Measurements from ENCODE around the gene NXN. TPM values are rescaled to one million over a fixed set of nuclear protein-coding genes. Genes with fewer than 3 reads are reported as not detected.
A peak's percentile ranks its signal among the peaks of the same experiment; 100 is the strongest.
"Not testable (repeated sequence)": the region's sequence is repeated elsewhere in the genome, so short reads cannot be mapped to it uniquely, and the experiment has no call there.

NXN gene
- total RNA-seq, 8 experiments from 2014 or later: 1.0 to 66.4 (median 22.6) TPM

DNA sequence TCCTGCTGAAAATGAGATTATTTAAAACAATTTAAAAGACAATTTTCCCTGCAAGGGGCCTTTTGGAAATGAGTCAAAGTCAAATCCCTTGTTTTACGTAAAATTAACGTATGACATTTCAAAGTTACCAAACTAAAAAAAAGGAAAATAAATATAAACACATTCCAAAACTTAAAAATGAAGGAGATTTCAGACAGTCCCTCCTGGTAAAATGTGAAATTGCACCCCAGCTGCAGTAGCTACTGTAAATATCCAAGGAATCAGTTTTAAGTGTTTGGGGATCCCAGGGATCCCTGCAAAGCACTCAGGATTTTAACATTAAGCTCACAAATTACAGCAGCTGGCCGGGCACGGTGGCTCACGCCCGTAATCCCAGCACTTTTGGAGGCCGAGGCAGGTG lies 63.3 kb downstream of the NXN start:
- in situ Hi-C loops (cut with MboI; ENCODE audit: low pct_unique_long_range_greater_than_20kb in 2 of 9, low sequenced_read_pairs in 9 of 9, unreplicated experiment in 9 of 9): no loop called here
- H3K4me1 ChIP-seq (replicated peaks in 1 of 2): peaks cover 0 to 7% of the 10 kb centered on the region in 2 donors
- no peak overlapping the region for H3K4me3 ChIP-seq
- ATAC-seq (replicated peaks in 6 of 8): no peak
- 71 to 94% (median 85%) methylated on average over 2 to 6 of the region's 7 CpGs; no CpG with 5 or more reads in 2 of the 10 experiments for WGBS, 10 experiments
- H3K27ac ChIP-seq: peak overlapping the region in 1 of 2 donors; percentile 57

DNA sequence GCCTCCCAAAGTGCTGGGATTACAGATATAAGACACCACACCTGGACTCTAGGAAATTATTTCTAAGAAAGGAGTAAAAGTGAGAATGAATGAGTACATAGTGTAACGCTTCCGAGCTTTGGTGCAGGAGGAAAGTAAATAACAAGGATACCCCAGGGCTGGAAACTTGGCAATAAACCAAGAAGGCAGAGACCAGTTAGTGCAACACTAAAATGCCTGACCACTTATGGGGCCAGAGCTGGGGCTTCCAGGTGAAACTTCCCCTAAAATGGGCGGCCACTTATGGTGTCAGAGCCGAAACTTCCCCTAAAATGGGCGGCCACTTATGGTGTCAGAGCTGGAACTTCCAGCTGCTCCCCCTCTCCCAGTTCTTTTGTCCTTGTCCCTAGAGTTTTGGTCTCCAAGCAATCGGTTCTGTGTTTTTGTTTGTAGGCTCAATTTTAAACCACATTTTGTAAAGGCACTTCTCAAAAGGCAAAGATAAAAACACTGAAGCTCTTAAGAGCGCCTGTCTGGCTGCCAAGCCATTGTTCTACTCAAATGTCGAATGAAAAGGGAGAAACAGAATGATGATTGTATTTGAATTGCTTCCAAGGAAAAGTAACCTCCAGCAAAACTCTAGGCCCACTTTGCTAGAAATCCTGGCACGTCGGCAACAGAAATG lies 63.9 kb downstream of the NXN start:
- ATAC-seq (replicated peaks in 6 of 8): peak in 5 of 8 experiments; percentile 35 to 80 (median 48)
- 26 to 80% (median 45%) methylated on average over 2 to 10 of the region's 10 CpGs; no CpG with 5 or more reads in 1 of the 10 experiments for WGBS, 10 experiments
- in situ Hi-C loops (cut with MboI; ENCODE audit: low pct_unique_long_range_greater_than_20kb in 2 of 9, low sequenced_read_pairs in 9 of 9, unreplicated experiment in 9 of 9): no loop called here
- peak overlapping the region in 1 of 2 donors; percentile 57 for H3K27ac ChIP-seq
- H3K4me3 ChIP-seq: no peak overlapping the region
- H3K4me1 ChIP-seq (replicated peaks in 1 of 2): peaks cover 4 to 7% of the 10 kb centered on the region in 2 donors

DNA sequence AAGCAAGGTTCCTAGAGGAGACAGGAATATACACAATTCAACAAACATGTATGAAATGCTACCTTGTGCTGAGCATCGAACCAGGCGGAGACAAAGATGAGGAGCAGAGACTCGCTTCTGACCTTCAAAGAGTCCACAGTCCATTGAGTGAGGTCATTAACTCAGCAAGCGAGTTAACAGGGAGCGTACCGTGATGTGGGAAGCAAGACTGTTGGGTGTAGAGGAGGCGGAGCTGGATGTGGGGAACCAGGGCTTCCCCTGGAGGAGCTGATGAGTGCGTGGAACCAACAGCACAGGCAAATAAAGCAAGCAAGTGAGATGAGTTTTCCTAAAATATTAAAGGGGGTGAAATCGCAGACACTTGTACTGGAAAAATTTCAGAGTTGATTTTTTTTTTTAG lies 65.0 kb downstream of the NXN start:
- ATAC-seq (replicated peaks in 6 of 8): peak in 3 of 8 experiments; percentile 33 to 68 (median 61)
- 80 to 100% (median 92%) methylated on average over 1 to 7 of the region's 9 CpGs; no CpG with 5 or more reads in 3 of the 10 experiments for WGBS, 10 experiments
- in situ Hi-C loops (cut with MboI; ENCODE audit: low pct_unique_long_range_greater_than_20kb in 2 of 9, low sequenced_read_pairs in 9 of 9, unreplicated experiment in 9 of 9): no loop called here

DNA sequence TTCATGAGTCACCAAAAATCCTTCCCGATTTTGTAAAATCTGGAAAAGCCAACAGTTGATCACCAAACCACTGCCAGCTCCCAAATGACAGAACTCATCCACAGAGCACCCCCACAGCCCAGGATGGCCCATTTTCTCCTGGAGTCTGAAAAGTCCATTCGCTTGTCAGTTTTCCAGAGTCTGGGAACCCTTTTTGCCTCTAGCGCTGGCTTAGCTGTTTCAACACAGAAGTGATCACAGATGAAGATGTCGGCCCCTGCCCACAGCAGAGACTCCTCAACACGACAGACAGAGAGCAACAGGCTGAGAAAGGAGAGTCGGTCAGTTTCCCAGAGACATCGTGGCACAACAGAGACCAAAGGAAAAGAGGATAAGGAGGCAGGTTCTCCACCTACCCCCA lies 66.4 kb downstream of the NXN start:
- H3K4me3 ChIP-seq: no peak overlapping the region
- H3K27ac ChIP-seq: no peak overlapping the region
- 0 to 100% (median 83%) methylated on average over 1 to 5 of the region's 7 CpGs; no CpG with 5 or more reads in 1 of the 10 experiments for WGBS, 10 experiments
- no peak for ATAC-seq (replicated peaks in 6 of 8)
- in situ Hi-C loops (cut with MboI; ENCODE audit: low pct_unique_long_range_greater_than_20kb in 2 of 9, low sequenced_read_pairs in 9 of 9, unreplicated experiment in 9 of 9): no loop called here
- H3K4me1 ChIP-seq (replicated peaks in 1 of 2): peaks cover 4 to 7% of the 10 kb centered on the region in 2 donors

More for the DNA sequence above, 65.0 kb downstream of the NXN start:
- H3K27ac ChIP-seq: no peak overlapping the region
- no peak overlapping the region for H3K4me3 ChIP-seq
- H3K4me1 ChIP-seq (replicated peaks in 1 of 2): peaks cover 4 to 7% of the 10 kb centered on the region in 2 donors

DNA sequence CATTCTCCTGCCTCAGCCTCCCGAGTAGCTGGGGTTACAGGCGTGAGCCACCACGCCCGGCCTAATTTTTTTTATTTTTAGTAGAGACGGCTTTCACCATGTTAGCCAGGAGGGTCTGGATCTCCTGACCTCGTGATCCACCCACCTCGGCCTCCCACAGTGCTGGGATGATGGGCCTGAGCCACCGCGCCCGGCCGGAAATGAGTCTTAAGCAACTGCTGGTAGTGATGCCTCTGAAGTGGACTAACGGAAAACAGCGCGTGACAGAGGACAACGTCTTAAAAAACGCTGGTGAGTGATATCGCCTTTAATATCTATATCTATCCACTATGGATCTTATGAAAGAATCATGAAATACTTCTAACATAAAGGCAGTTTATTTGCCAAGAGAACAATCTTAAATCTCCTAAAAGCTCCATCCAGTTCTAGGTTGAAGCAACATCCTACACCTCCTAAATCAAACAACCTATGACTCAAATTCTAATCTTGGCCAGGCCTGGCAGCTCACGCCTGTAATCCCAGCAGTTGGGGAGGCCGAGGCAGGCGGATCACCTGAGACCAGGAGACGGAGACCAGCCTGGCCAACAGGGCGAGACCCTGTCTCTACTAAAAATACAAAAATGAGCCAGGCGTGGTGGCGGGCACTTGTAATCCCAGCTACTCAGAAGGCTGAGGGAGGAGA lies 69.8 kb downstream of the NXN start:
- in situ Hi-C loops (cut with MboI; ENCODE audit: low pct_unique_long_range_greater_than_20kb in 2 of 9, low sequenced_read_pairs in 9 of 9, unreplicated experiment in 9 of 9): no loop called here
- no peak overlapping the region for H3K27ac ChIP-seq
- WGBS, 10 experiments: 2 to 100% (median 94%) methylated on average over 2 to 19 of the region's 24 CpGs; no CpG with 5 or more reads in 2 of the 10 experiments

DNA sequence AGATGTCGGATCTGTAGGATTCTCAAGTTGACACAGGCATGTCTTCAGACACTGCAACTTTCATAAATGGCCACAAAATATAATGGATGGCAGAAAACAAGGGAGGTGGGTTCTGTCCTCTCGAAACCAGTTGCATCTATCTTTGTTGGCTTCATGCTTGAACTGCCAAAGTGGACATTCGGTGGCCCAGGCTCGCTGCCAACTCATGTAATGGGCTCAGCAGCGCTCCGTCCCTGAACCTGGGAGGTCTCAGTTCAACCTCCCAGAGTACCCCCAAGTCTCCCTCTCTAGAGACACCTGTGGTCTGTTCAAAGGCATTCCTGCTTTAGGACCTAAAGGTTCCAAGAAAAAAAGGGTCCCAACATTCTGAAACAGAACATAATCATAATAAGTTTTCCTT lies 71.9 kb downstream of the NXN start:
- H3K4me3 ChIP-seq: no peak overlapping the region
- ATAC-seq (replicated peaks in 6 of 8): no peak
- in situ Hi-C loops (cut with MboI; ENCODE audit: low pct_unique_long_range_greater_than_20kb in 2 of 9, low sequenced_read_pairs in 9 of 9, unreplicated experiment in 9 of 9): no loop called here
- H3K4me1 ChIP-seq (replicated peaks in 1 of 2): peaks cover 0 to 4% of the 10 kb centered on the region in 2 donors
- H3K27ac ChIP-seq: no peak overlapping the region
- WGBS, 10 experiments: 76 to 100% (median 86%) methylated on average over 2 to 5 of the region's 6 CpGs; no CpG with 5 or more reads in 4 of the 10 experiments

More for the DNA sequence above, 69.8 kb downstream of the NXN start:
- peak in 2 of 8 experiments; percentile 95 for ATAC-seq (replicated peaks in 6 of 8)
- Histone ChIP-seq H3K4me3 (no peak overlapping the region), H3K4me1 (replicated peaks in 1 of 2) (peaks cover 0 to 4% of the 10 kb centered on the region in 2 donors)

DNA sequence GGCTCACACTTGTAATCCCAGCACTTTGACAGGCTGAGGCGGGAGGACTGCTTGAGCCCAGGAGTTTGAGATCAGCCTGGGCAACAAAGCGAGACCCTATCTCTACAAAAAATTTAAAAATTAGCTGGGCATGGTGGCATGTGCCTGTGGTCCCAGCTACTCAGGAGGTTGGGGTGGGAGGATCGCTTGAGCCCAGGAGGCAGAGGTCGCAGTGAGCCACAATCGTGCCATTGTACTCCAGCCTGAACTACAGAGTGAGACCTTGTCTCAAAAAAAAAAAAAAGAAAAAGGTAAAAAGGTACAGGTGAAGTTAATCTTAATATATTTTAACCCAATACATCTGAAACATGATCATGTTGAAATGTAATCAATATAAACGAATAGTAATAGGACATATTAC lies 73.9 kb downstream of the NXN start:
- H3K4me3 ChIP-seq; in situ Hi-C loops (cut with MboI; ENCODE audit: low pct_unique_long_range_greater_than_20kb in 2 of 9, low sequenced_read_pairs in 9 of 9, unreplicated experiment in 9 of 9); H3K4me1 ChIP-seq (replicated peaks in 1 of 2); H3K27ac ChIP-seq; ATAC-seq (replicated peaks in 6 of 8): not testable (repeated sequence)
- 84 to 100% (median 92%) methylated on average over 2 to 6 of the region's 6 CpGs; no CpG with 5 or more reads in 1 of the 10 experiments for WGBS, 10 experiments

DNA sequence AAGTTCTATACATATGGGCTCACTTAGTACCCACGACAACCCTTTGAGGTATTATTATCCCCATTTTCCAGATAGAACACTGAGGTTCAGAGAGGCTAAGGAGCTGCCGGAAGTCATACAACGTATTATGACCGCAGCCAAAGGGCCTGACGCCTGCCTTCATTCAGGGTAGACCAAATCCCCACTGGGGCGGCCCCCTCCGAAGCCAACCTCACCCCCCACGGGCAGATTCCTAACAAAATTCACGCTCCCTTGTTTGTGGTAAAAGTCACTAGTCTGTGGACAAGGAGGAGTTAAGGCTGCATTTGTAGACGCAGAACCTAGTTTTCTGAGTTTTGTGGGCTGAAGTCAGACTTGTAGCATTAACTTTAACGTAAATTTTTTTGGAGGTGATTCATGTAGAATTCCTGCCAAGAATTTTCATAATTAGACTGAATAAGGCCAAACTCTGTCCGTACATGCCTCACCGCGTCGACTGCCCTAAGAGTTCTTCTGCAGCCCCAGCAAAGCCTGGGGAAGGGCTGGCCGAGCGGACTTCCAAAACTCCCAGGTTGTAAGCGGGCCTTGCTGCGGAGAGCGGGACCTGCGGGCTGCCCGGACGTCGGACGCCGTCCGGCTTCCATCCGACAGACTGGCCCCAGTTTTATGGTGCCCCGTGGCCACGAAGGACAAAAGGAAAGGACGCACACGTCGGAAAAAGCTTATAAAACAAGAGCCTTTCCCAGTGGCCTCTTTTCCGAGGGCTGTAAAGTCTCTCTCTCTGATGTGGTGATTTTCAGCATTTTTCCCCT lies 75.7 kb downstream of the NXN start:
- 20 to 97% (median 83%) methylated on average over 1 to 17 of the region's 34 CpGs for WGBS, 10 experiments
- no peak overlapping the region for H3K27ac ChIP-seq
- peaks cover 6 to 7% of the 10 kb centered on the region in 2 donors for H3K4me1 ChIP-seq (replicated peaks in 1 of 2)
- in situ Hi-C loops (cut with MboI; ENCODE audit: low pct_unique_long_range_greater_than_20kb in 2 of 9, low sequenced_read_pairs in 9 of 9, unreplicated experiment in 9 of 9): no loop called here
- ATAC-seq (replicated peaks in 6 of 8): peak in 1 of 8 experiments; percentile 78
- H3K4me3 ChIP-seq: no peak overlapping the region

DNA sequence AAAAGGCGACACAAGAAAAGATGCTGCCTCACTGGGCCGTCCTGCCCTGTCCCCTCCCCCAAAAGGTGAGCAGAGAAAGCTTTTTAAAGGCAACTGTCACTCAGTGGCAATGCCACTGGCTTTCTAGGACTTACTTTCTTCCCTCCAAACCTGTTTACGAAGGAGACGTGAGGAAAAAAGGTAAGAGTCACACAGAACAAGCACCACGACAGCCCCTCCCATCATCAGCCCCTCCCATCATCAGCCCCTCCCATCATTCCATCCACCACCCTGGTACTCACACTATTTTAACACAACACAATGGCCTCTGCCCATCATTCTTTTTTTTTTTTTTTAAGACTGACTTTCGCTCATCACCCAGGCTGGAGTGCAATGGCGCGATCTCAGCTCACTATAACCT lies 77.1 kb downstream of the NXN start:
- Histone ChIP-seq H3K27ac (no peak overlapping the region), H3K4me3 (no peak overlapping the region), H3K4me1 (replicated peaks in 1 of 2) (peaks cover 8 to 10% of the 10 kb centered on the region in 2 donors)
- ATAC-seq (replicated peaks in 6 of 8): no peak
- in situ Hi-C loops (cut with MboI; ENCODE audit: low pct_unique_long_range_greater_than_20kb in 2 of 9, low sequenced_read_pairs in 9 of 9, unreplicated experiment in 9 of 9): no loop called here
- 87 to 100% (median 100%) methylated on average over 2 to 5 of the region's 8 CpGs; no CpG with 5 or more reads in 5 of the 10 experiments for WGBS, 10 experiments

DNA sequence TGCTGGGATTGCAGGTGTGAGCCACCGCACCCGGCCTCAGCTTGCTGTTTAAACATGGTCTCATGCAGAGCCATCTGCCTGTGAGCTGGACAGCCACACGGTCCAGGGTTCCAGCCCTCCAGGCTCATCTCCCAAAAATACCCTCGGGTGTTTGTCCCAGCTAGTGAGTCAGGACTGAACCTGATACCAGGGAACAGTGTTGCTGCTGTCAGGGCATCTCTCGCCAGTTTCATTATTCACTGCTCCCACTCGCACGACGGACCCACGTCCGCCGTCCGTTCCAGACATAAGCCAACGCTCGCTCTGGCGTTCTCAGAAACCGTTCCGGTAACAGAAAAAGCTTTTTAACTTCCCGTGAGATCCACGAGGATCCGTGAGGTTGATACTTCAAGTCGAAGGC lies 77.6 kb downstream of the NXN start:
- no peak overlapping the region for H3K4me3 ChIP-seq
- WGBS, 10 experiments: 72 to 100% (median 92%) methylated on average over 7 to 15 of the region's 21 CpGs; no CpG with 5 or more reads in 1 of the 10 experiments
- in situ Hi-C loops (cut with MboI; ENCODE audit: low pct_unique_long_range_greater_than_20kb in 2 of 9, low sequenced_read_pairs in 9 of 9, unreplicated experiment in 9 of 9): no loop called here
- H3K27ac ChIP-seq: no peak overlapping the region
- no peak for ATAC-seq (replicated peaks in 6 of 8)
- H3K4me1 ChIP-seq (replicated peaks in 1 of 2): peaks cover 13 to 15% of the 10 kb centered on the region in 2 donors

DNA sequence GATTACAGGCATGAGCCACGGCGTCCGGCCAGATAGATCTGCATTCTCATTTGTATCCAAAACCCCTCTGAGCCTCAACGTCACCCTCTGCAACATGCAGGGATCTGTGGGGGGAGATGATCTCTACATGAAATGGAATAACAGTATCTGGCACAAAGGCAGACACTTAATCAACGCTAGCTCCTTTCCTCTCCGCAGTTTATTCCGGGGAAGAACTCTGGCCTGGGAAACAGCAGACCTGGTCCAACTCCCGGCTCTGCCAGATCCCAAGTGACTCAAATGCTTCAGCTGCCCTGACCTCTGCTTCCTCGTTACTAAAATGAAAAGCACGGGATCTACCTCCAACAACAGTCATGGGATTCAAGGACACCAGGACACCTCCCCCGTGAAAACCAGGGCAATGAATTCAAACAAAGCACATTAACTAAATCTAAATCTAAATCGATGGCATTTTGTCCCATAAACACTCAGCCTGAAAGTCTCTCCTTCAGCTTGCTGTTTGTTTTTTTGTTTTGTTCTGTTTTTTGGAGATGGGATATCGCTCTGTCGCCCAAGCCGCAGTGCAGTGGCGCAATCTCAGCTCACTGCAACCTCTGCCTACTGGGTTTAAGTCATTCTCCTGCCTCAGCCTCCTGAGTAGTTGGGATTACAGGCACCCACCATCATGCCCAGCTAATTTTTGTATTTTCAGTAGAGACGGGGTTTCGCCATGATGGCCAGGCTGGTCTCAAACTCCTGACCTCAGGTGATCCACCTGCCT lies 78.2 kb downstream of the NXN start:
- no peak overlapping the region for H3K4me3 ChIP-seq
- WGBS, 10 experiments: 0 to 100% (median 67%) methylated on average over 1 to 18 of the region's 18 CpGs; no CpG with 5 or more reads in 1 of the 10 experiments

DNA sequence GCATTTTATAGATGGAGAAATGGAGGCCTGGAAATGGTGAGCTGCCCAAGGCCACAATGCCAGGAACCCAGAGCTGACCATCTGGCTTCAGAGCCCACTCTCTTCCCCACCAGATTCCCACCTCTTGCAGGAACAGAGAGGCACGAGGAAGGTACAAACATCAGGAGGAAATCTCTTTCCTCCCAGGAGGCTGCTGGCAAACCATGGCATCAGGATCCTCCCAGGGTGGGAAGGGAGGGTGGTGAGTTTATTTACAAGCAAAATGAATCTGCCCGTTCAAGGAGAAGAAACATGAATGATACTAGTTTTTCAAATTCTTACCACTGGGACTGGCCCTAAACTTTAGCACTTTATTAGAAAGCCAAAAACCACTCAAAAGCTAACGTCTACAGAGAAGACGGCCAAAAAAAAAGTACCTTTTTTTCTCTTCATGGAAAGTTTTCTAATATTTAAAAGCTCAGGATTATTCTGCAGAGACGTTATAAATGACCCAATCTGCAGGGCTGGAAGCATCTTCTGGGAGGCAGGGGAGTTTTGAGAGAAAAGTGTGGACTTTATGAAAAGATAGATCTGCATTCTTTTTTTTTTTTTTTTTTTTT lies 79.1 kb downstream of the NXN start:
- no peak overlapping the region for H3K4me3 ChIP-seq
- 15 to 100% (median 50%) methylated on average over 2 to 5 of the region's 5 CpGs; no CpG with 5 or more reads in 1 of the 10 experiments for WGBS, 10 experiments
- ATAC-seq (replicated peaks in 6 of 8): no peak
- H3K27ac ChIP-seq: no peak overlapping the region
- peaks cover 21% of the 10 kb centered on the region in 2 donors for H3K4me1 ChIP-seq (replicated peaks in 1 of 2)
- in situ Hi-C loops (cut with MboI; ENCODE audit: low pct_unique_long_range_greater_than_20kb in 2 of 9, low sequenced_read_pairs in 9 of 9, unreplicated experiment in 9 of 9): no loop called here

More for the DNA sequence above, 78.2 kb downstream of the NXN start:
- Histone ChIP-seq H3K27ac (peak overlapping the region in 1 of 2 donors; percentile 50), H3K4me1 (replicated peaks in 1 of 2) (peaks cover 19 to 21% of the 10 kb centered on the region in 2 donors)
- in situ Hi-C loops (cut with MboI; ENCODE audit: low pct_unique_long_range_greater_than_20kb in 2 of 9, low sequenced_read_pairs in 9 of 9, unreplicated experiment in 9 of 9): no loop called here
- ATAC-seq (replicated peaks in 6 of 8): peak in 1 of 8 experiments; percentile 28
